GM12873 (cell line): ENCODE results near the gene C3.

ENCODE experiments used
- TF ChIP-seq, protein P1 (sequence below): IDR thresholded peaks from 2 replicates; pipeline ENCODE4 v1.5.1; 2012; ENCODE audit warnings: low read depth, mild to moderate bottlenecking, moderate library complexity, low read length, control low read depth; ENCODE audit not compliant: insufficient read depth; ENCODE audit errors: missing control alignments

Gene C3

DNA sequence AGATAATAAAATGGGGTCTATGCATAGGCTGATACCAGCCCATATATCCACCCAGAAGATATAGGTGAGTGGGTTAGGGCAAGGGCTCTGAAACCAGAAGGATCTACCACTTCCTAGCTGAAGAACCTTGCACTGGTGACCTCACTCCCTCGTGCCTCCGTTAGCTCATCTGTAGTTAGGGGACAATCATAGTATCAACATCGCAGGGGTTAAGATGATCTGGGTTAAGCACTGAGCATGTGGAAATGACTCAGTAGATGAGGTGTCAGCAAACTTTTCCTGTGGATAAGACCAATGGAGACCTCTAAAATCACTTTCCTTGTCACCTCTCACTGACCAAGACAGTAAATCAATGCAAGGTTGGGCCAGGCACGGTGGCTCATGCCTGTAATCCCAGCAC lies 81.0 kb downstream of the C3 start:
- TF ChIP-seq, protein P1, sequence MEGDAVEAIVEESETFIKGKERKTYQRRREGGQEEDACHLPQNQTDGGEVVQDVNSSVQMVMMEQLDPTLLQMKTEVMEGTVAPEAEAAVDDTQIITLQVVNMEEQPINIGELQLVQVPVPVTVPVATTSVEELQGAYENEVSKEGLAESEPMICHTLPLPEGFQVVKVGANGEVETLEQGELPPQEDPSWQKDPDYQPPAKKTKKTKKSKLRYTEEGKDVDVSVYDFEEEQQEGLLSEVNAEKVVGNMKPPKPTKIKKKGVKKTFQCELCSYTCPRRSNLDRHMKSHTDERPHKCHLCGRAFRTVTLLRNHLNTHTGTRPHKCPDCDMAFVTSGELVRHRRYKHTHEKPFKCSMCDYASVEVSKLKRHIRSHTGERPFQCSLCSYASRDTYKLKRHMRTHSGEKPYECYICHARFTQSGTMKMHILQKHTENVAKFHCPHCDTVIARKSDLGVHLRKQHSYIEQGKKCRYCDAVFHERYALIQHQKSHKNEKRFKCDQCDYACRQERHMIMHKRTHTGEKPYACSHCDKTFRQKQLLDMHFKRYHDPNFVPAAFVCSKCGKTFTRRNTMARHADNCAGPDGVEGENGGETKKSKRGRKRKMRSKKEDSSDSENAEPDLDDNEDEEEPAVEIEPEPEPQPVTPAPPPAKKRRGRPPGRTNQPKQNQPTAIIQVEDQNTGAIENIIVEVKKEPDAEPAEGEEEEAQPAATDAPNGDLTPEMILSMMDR, result no peak

DNA sequence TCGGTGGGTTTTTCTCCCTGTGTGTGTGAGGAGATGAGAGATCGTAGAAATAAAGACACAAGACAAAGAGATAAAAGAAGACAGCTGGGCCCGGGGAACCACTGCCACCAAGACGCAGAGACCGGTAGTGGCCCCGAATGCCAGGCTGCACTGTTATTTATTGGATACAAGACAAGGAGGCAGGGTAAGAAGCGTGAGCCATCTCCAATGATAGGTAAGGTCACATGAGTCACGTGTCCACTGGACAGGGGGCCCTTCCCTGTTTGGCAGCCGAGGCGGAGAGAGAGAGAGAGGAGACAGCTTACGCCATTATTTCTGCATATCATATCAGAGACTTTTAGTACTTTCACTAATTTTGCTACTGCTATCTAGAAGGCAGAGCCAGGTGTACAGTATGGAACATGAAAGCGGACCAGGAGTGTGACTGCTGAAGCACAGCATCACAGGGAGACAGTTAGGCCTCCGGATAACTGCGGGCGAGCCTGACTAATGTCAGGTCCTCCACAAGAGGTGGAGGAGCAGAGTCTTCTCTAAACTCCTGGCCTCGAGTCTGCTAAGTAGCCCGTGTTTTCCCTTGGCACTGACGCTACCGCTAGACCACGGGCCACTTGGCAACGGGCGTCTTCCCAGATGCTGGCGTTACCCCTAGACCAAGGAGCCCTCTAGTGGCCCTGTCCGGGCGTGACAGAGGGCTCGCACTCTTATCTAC lies 87.5 kb downstream of the C3 start:
- TF ChIP-seq, protein P1, result peak; percentile 81

DNA sequence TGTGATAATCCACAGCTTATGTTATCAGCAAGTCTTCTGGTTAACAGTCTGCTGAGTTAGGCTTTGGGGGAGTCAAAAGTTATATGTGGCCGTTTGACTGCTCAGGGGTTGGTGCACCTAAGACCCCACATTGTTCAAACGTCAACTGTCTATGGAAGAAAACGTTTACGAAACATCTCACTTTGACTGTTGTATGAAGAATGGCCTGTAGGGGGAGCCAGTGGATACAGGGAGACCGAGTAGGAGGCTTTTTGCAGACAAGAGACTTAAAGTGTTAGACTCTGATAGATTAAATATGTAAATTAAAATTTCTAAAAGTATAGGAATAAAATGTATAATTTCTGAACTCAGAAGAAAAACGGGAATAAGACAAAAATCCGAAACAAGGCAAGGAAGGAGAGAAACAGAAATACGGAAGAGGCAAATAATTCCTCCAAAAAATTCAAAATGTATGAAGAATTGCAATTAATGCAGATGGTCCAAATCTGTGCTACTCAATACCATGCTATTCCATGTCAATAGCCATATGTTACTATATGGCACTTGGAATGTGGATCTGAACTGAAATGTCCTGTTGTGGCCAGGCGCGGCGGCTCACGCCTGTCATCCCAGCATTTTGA lies 88.3 kb downstream of the C3 start:
- TF ChIP-seq, protein P1, result peak; percentile 78
